Measurements from ENCODE around the gene DCP1B. TPM values are rescaled to one million over a fixed set of nuclear protein-coding genes. Genes with fewer than 3 reads are reported as not detected.

Gene DCP1B
- total RNA-seq, 3 donors from 2014 or later (not counting 1 experiment from before 2014, with no cell fraction given): 4.7 to 8.5 (median 7.5) TPM

- Mint-ChIP-seq H3K27me3 (ENCODE audit: low read depth in 2 of 2) (peaks cover 24 to 44% of the 10 kb centered on the region in 2 donors), H3K27ac (no peak overlapping the region), H3K4me3 (no peak overlapping the region)
These were observed 25.6 kb upstream of the DCP1B start for GRCh38 chr12:2029851-2030250.

GRCh38 chr12:2027351-2027750 lies 23.1 kb upstream of the DCP1B start:
- Mint-ChIP-seq H3K27ac (no peak overlapping the region), H3K4me3 (no peak overlapping the region), H3K9me3 (no peaks in the 10 kb centered on the region), H3K27me3 (ENCODE audit: low read depth in 2 of 2) (peaks cover 16 to 27% of the 10 kb centered on the region in 2 donors), H3K4me1 (no peaks in the 10 kb centered on the region), H3K36me3 (no peaks in the 10 kb centered on the region)
- Histone ChIP-seq H3K4me1 (ENCODE audit: control insufficient read depth, insufficient read depth, low read length) (no peaks in the 10 kb centered on the region), H3K36me3 (ENCODE audit: control insufficient read depth, insufficient read depth, low read length) (no peaks in the 10 kb centered on the region), H3K9me3 (ENCODE audit: control insufficient read depth, insufficient read depth, low read length) (no peaks in the 10 kb centered on the region), H3K27ac (ENCODE audit: low read length) (no peak overlapping the region), H3K4me3 (ENCODE audit: low read length) (no peak overlapping the region), H3K27me3 (ENCODE audit: control insufficient read depth, insufficient read depth, low read length) (peaks cover 3% of the 10 kb centered on the region)
- TF ChIP-seq CTCF (IDR thresholded peaks at IDR 0.05): no peak
- ATAC-seq: no peak
- intact Hi-C loops (cut with micrococcal nuclease): no loop called here
- DNase-seq: no peak
- WGBS (ENCODE audit: insufficient coverage): 100% methylated on average over 4 of the region's 4 CpGs

More at GRCh38 chr12:2029851-2030250, 25.6 kb upstream of the DCP1B start:
- DNase-seq: no peak
- Histone ChIP-seq H3K9me3 (ENCODE audit: control insufficient read depth, insufficient read depth, low read length) (no peaks in the 10 kb centered on the region), H3K4me3 (ENCODE audit: low read length) (no peak overlapping the region), H3K27me3 (ENCODE audit: control insufficient read depth, insufficient read depth, low read length) (peaks cover 3% of the 10 kb centered on the region), H3K4me1 (ENCODE audit: control insufficient read depth, insufficient read depth, low read length) (peaks cover 4% of the 10 kb centered on the region), H3K36me3 (ENCODE audit: control insufficient read depth, insufficient read depth, low read length) (no peaks in the 10 kb centered on the region), H3K27ac (ENCODE audit: low read length) (no peak overlapping the region)
- Mint-ChIP-seq H3K4me1 (peaks cover 0 to 5% of the 10 kb centered on the region in 2 donors), H3K36me3 (no peaks in the 10 kb centered on the region), H3K9me3 (no peaks in the 10 kb centered on the region)
- no peak for ATAC-seq
- no peak for TF ChIP-seq CTCF (IDR thresholded peaks at IDR 0.05)
- intact Hi-C loops (cut with micrococcal nuclease): no loop called here
- 81% methylated on average over 3 of the region's 3 CpGs for WGBS (ENCODE audit: insufficient coverage)

- Histone ChIP-seq H3K4me3 (ENCODE audit: low read length) (no peak overlapping the region), H3K4me1 (ENCODE audit: control insufficient read depth, insufficient read depth, low read length) (no peaks in the 10 kb centered on the region), H3K27ac (ENCODE audit: low read length) (no peak overlapping the region), H3K9me3 (ENCODE audit: control insufficient read depth, insufficient read depth, low read length) (no peaks in the 10 kb centered on the region), H3K36me3 (ENCODE audit: control insufficient read depth, insufficient read depth, low read length) (no peaks in the 10 kb centered on the region), H3K27me3 (ENCODE audit: control insufficient read depth, insufficient read depth, low read length) (peaks cover 4% of the 10 kb centered on the region)
- no peak overlapping the region for H3K4me3 Mint-ChIP-seq
- intact Hi-C loops (cut with micrococcal nuclease): no loop called here
- H3K27ac Mint-ChIP-seq: no peak overlapping the region
- TF ChIP-seq CTCF (IDR thresholded peaks at IDR 0.05): no peak
- no peaks in the 10 kb centered on the region for H3K4me1 Mint-ChIP-seq
- H3K9me3 Mint-ChIP-seq: no peaks in the 10 kb centered on the region
- no peak for ATAC-seq
- WGBS (ENCODE audit: insufficient coverage): 38% methylated on average over 3 of the region's 3 CpGs
- no peaks in the 10 kb centered on the region for H3K36me3 Mint-ChIP-seq
- no peak for DNase-seq
- peaks cover 20 to 26% of the 10 kb centered on the region in 2 donors for H3K27me3 Mint-ChIP-seq (ENCODE audit: low read depth in 2 of 2)
These were observed 19.1 kb upstream of the DCP1B start for GRCh38 chr12:2023365-2023764.

GRCh38 chr12:2020511-2020910 lies 16.3 kb upstream of the DCP1B start:
- H3K9me3 Mint-ChIP-seq: no peaks in the 10 kb centered on the region
- Histone ChIP-seq H3K4me3 (ENCODE audit: low read length) (no peak overlapping the region), H3K4me1 (ENCODE audit: control insufficient read depth, insufficient read depth, low read length) (no peaks in the 10 kb centered on the region), H3K27me3 (ENCODE audit: control insufficient read depth, insufficient read depth, low read length) (peaks cover 4% of the 10 kb centered on the region), H3K36me3 (ENCODE audit: control insufficient read depth, insufficient read depth, low read length) (no peaks in the 10 kb centered on the region), H3K27ac (ENCODE audit: low read length) (no peak overlapping the region), H3K9me3 (ENCODE audit: control insufficient read depth, insufficient read depth, low read length) (no peaks in the 10 kb centered on the region)
- H3K4me3 Mint-ChIP-seq: no peak overlapping the region
- H3K36me3 Mint-ChIP-seq: no peaks in the 10 kb centered on the region
- WGBS (ENCODE audit: insufficient coverage): 86% methylated on average over 3 of the region's 3 CpGs
- no peak for ATAC-seq
- H3K4me1 Mint-ChIP-seq: no peaks in the 10 kb centered on the region
- no peak for TF ChIP-seq CTCF (IDR thresholded peaks at IDR 0.05)
- peaks cover 28 to 44% of the 10 kb centered on the region in 2 donors for H3K27me3 Mint-ChIP-seq (ENCODE audit: low read depth in 2 of 2)
- intact Hi-C loops (cut with micrococcal nuclease): no loop called here
- H3K27ac Mint-ChIP-seq: no peak overlapping the region
- DNase-seq: no peak

Data from natural killer cell (primary cell).